HEK293T (cell line): Measurements from ENCODE around the gene PIK3CB.
"Not testable (repeated sequence)": the region's sequence is repeated elsewhere in the genome, so short reads cannot be mapped to it uniquely, and the experiment has no call there.

Experiments used
- CTCF ChIA-PET: fragments of 350-600 bp; formaldehyde crosslinking; extraction: SDS; loops from one replicate; lab custom pipeline; 2021; ENCODE audit warnings: antibody characterized with exemption, inconsistent platforms; lab: Yijun Ruan, JAX
- POLR2A ChIA-PET: fragments of 350-600 bp; formaldehyde crosslinking; extraction: SDS; loops from one replicate; lab custom pipeline; 2020; ENCODE audit warnings: antibody characterized with exemption, inconsistent platforms; lab: Yijun Ruan, JAX
- DNase-seq: peaks from one replicate; pipeline ENCODE4 v3.0.0; 2012; ENCODE audit warnings: mixed read lengths; ENCODE audit errors: extremely low spot score
- ARNT ChIP-seq: fragments of 450-650 bp; IDR thresholded peaks from 2 replicates; pipeline ENCODE4 v1.6.1; 2017; ENCODE audit warnings: mild to moderate bottlenecking
- BHLHE40 ChIP-seq: fragments of 450-650 bp; IDR thresholded peaks from 2 replicates; pipeline ENCODE4 v1.6.1; 2016; ENCODE audit warnings: mild to moderate bottlenecking, moderate library complexity, borderline replicate concordance
- CTBP1 ChIP-seq: fragments of 450-650 bp; IDR thresholded peaks from 2 replicates; pipeline ENCODE4 v1.6.1; 2016; ENCODE audit warnings: borderline replicate concordance
- ELF4 ChIP-seq: fragments of 450-650 bp; IDR thresholded peaks from 2 replicates; pipeline ENCODE4 v1.6.1; 2017; ENCODE audit warnings: antibody characterized with exemption
- FOXA1 ChIP-seq: fragments of 450-650 bp; IDR thresholded peaks from 2 replicates; pipeline ENCODE4 v1.6.1; 2016; ENCODE audit warnings: mild to moderate bottlenecking
- FOXK2 ChIP-seq: fragments of 450-650 bp; IDR thresholded peaks from 2 replicates; pipeline ENCODE4 v1.6.1; 2016; ENCODE audit warnings: mild to moderate bottlenecking
- FOXM1 ChIP-seq: fragments of 450-650 bp; IDR thresholded peaks from 2 replicates; pipeline ENCODE4 v1.6.1; 2017; ENCODE audit warnings: mild to moderate bottlenecking, borderline replicate concordance
- HDGF ChIP-seq: fragments of 450-650 bp; IDR thresholded peaks from 2 replicates; pipeline ENCODE4 v1.6.1; 2017; ENCODE audit warnings: antibody characterized with exemption, borderline replicate concordance
- L3MBTL2 ChIP-seq: fragments of 450-650 bp; conservative IDR thresholded peaks from 2 replicates; pipeline ENCODE4 v1.6.1; 2016; ENCODE audit warnings: mild to moderate bottlenecking
- LEF1 ChIP-seq: fragments of 450-650 bp; IDR thresholded peaks from 2 replicates; pipeline ENCODE4 v1.6.1; 2017; ENCODE audit warnings: mild to moderate bottlenecking, borderline replicate concordance
- NFRKB ChIP-seq: fragments of 450-650 bp; IDR thresholded peaks from 2 replicates; pipeline ENCODE4 v1.6.1; 2016; ENCODE audit warnings: mild to moderate bottlenecking, moderate library complexity
- SP1 ChIP-seq: fragments of 450-650 bp; IDR thresholded peaks from 2 replicates; pipeline ENCODE4 v1.6.1; 2017
- SUZ12 ChIP-seq: fragments of 450-650 bp; IDR thresholded peaks from 2 replicates; pipeline ENCODE4 v1.6.1; 2016; ENCODE audit warnings: mild to moderate bottlenecking
- TARDBP ChIP-seq: fragments of 450-650 bp; IDR thresholded peaks from 2 replicates; pipeline ENCODE4 v1.6.1; 2016
- ZNF384 ChIP-seq: fragments of 450-650 bp; IDR thresholded peaks from 2 replicates; pipeline ENCODE4 v1.6.1; 2016
- TF ChIP-seq, protein P1 (sequence below): fragments of 450-650 bp; IDR thresholded peaks from 2 replicates; pipeline ENCODE4 v1.6.1; 2016

PIK3CB gene

DNA sequence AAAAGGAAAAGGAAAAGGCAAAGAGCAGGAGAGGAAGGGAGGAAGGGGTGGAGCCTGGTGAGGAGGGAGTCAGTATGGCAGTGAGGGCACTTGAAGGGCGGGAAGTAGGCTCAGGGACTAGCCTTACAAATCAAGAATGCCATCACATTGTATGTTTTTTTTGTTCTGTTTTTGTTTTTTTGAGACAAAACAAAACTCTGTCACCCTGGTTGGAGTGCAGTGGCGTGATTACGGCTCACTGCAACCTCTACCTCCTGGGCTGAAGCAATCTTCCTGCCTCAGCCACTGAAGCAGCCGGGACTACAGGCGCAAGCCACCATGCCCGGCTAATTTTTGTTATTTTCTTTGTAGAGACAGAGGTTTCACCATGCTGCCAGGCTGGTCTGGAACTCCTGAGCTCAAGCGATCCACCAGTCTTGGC lies 10.5 kb upstream of the PIK3CB start:
- no peak for DNase-seq
- no peak for TF ChIP-seq ZNF384
- TF ChIP-seq, protein P1, sequence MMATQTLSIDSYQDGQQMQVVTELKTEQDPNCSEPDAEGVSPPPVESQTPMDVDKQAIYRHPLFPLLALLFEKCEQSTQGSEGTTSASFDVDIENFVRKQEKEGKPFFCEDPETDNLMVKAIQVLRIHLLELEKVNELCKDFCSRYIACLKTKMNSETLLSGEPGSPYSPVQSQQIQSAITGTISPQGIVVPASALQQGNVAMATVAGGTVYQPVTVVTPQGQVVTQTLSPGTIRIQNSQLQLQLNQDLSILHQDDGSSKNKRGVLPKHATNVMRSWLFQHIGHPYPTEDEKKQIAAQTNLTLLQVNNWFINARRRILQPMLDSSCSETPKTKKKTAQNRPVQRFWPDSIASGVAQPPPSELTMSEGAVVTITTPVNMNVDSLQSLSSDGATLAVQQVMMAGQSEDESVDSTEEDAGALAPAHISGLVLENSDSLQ = no peak
- TF ChIP-seq BHLHE40 = no peak
- TF ChIP-seq L3MBTL2 = no peak
- no peak for TF ChIP-seq ELF4
- TF ChIP-seq TARDBP = no peak
- TF ChIP-seq FOXK2 = no peak
- no peak for TF ChIP-seq FOXA1
- TF ChIP-seq HDGF = no peak
- no peak for TF ChIP-seq LEF1
- TF ChIP-seq CTBP1 = no peak
- no peak for TF ChIP-seq SP1
- TF ChIP-seq FOXM1 = no peak
- no peak for TF ChIP-seq NFRKB
- TF ChIP-seq SUZ12 = no peak
- TF ChIP-seq ARNT = no peak
- POLR2A ChIA-PET = interaction anchor here (1.0 kb wide), 2 partner anchors 16 to 70 kb away, joined by 3 to 4 read pairs; no protein-coding TSS in a partner anchor
- CTCF ChIA-PET = interaction anchor here (0.6 kb wide), 1 partner anchor 12 kb away, joined by 3 read pairs; no protein-coding TSS in a partner anchor

DNA sequence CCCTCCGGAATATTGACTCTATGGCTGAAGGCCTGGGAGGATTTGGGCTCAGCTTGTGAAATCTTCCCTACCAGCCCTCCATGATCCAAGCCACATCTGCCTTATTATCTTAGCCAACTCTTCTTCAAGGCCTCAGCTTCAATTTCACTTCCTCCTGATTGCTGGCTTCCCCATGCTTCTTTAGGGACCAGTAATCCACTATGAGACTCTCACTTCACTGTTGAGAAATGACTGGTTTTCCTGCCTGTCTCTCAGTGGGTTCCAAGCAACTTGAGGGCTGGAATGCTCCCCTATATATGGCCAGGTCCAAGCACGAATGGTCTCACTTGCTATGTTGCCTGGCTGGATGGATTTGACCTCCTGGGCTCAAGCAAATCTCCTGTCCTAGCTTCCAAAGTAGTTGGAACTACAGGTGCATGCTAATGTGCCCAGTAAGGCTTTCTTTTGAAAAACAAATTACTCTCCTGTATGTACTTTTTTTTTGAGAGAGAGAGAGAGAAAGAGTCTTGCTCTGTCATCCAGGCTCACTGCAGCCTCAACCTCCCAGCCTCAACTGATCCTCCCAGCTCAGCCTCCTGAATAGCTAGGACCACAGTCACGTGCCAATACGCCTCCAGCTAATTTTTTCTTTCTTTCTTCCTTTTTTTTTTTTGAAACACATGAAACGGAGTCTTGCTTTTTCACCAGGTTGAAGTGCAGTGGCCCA lies 7.9 kb upstream of the PIK3CB start:
- TF ChIP-seq BHLHE40 (no peak), TARDBP (no peak), CTBP1 (no peak), SUZ12 (no peak), HDGF (no peak), LEF1 (no peak), NFRKB (no peak), FOXK2 (no peak), FOXM1 (no peak), ZNF384 (no peak), L3MBTL2 (no peak), FOXA1 (no peak), ARNT (no peak), SP1 (no peak), ELF4 (no peak)
- TF ChIP-seq, protein P1 = no peak
- no peak for DNase-seq
- ChIA-PET POLR2A (interaction anchor here (1.2 kb wide), 1 partner anchor 73 kb away, joined by 3 read pairs; no protein-coding TSS in a partner anchor), CTCF (no interaction called here)

DNA sequence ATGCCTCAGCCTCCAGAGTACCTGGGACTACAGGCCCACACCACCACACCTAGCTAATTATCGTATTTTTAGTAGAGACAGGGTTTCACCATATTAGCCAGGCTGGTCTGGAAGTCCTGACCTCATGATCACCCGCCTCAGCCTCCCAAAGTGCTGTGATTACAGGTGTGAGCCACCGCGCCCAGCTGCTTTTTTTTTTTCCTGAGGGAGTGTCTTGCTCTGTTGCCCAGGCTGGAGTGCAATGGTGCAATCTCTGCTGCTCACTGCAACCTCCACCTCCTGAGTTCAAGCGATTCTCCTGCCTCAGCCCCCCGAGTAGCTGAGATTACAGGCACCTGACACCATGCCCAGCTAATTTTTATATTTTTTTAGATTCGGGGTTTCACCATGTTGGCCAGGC lies 3.7 kb upstream of the PIK3CB start:
- POLR2A ChIA-PET, DNase-seq, CTCF ChIA-PET: not testable (repeated sequence)

DNA sequence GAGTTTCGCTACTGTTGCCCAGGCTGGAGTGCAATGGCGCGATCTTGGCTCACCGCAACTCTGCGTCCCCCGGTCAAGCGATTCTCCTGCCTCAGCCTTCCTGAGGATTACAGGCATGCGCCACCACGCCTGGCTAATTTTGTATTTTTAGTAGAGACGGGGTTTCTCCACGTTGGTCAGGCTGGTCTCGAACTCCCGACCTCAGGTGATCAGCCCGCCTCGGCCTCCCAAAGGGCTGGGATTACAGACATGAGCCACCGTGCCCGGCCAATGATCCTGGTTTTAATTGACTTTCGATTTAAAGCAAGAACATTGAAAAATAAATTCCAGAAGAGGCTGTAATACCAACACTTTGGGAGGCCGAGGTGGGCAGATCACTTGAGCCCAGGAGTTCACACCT lies 1.1 kb upstream of the PIK3CB start:
- POLR2A ChIA-PET = interaction anchor here (0.6 to 2.8 kb wide), 3 partner anchors 18 to 95 kb away, joined by 3 to 11 read pairs (median 4); no protein-coding TSS in a partner anchor
- not testable (repeated sequence) for DNase-seq
- CTCF ChIA-PET = interaction anchor here (0.7 kb wide), 1 partner anchor 286 kb away, joined by 3 read pairs; no protein-coding TSS in a partner anchor

DNA sequence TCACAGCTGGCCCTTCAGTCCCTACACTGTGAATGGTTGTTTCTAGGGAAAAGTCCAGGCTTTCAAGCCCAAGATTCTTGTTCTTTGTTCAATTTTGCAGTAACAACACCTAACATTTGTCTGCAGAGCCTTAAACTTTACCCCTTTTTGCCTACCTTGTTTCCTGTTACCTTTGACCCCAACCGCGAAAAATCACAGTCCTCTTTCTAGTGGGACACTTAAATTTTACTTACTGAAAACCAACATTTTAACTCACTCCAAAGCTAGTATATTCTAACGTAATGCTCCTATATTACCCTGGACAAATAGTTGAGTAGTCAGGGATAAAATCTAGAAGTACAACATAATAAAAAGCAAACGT lies 649 bp upstream of the PIK3CB start:
- TF ChIP-seq LEF1 (no peak), HDGF (no peak), CTBP1 (no peak), ARNT (no peak), ZNF384 (no peak), ELF4 (no peak), TARDBP (no peak)
- TF ChIP-seq, protein P1 = no peak

DNA sequence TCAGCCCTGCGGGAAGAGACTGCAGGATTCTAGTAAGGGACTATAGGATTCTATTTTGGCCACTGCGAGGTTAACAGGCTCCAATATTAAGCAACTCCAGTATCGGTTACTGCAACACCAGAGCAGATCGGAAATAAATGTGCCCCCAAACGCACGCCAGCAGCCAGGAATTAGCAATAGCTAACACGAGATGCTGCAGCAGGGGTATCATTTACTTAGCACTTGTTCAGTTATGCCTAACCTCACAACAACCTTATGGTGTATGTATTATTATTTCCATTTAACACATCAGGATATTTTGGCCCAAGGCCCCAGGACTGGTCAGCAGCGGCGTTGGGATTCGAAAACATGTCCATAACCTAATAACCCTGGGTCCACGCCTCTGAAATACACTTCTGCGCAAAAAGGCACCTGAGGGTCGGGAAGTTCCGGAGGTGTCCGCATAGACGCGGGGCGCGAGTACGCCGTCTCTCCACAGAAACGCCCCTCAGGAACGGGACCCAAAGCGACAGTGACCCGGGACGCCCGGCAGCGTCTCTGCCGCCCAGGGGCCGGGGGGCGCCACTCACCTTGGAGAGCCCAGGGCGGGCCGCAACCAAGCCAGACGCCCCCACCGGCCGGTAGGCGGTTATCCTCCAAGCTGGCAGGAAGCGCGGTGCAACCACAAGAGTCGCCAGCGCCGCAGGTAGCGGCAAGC lies 681 bp downstream of the PIK3CB start:
- ChIA-PET POLR2A (interaction anchor here (2.8 kb wide), 1 partner anchor 82 kb away, joined by 11 read pairs; no protein-coding TSS in a partner anchor), CTCF (interaction anchor here (1.7 kb wide), 1 partner anchor 81 kb away, joined by 7 read pairs; no protein-coding TSS in a partner anchor)
- DNase-seq = peak; percentile 55
- TF ChIP-seq CTBP1 (no peak), HDGF (no peak), ELF4 (no peak)

More for the DNA sequence above, 649 bp upstream of the PIK3CB start:
- CTCF ChIA-PET = interaction anchor here (1.7 kb wide), 1 partner anchor 80 kb away, joined by 7 read pairs; no protein-coding TSS in a partner anchor
- DNase-seq = no peak
- POLR2A ChIA-PET = interaction anchor here (0.6 to 2.8 kb wide), 3 partner anchors 17 to 96 kb away, joined by 3 to 11 read pairs (median 4); no protein-coding TSS in a partner anchor

DNA sequence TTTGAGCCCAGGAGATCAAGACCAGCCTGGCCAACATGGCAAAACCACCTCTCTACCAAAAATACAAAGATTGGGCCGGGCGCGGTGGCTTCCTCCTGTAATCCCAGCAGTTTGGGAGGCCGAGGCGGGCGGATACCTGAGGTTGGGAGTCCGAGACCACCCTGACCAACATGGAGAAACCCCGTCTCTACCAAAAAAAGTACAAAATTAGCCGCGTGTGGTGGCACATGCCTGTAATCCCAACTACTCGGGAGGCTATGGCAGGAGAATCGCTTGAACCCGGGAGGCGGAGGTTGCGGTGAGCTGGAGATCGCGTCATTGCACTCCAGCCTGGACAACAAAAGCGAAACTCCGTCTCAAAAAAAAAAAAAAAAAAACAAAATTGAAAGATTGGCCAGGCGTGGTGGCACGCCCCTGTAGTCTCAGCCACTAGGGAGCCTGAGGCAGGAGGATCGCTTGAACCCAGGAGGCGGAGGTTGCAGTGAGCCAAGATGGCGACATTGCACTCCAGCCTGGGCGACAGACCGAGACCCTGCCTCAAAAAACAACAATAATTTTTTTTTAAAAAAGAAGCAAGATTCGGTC lies 2.2 kb downstream of the PIK3CB start:
- DNase-seq, POLR2A ChIA-PET, CTCF ChIA-PET: not testable (repeated sequence)
